Stomach (tissue), 9 donors: ENCODE data around the gene RABGAP1. TPM values are rescaled to one million over a fixed set of nuclear protein-coding genes. Genes with fewer than 3 reads are reported as not detected.
A peak's percentile ranks its signal among the peaks of the same experiment; 100 is the strongest.

Experiments
- DNase-seq, 2 donors: peaks; one replicate each; pipeline versions ENCODE4 v3.0.0 to v3.0.0-alpha.2; 2013 to 2019
- H3K27ac ChIP-seq, 5 donors: fragments of 200-600 bp in 4 of 5; sonication (generic) in 4 of 5; one replicate each; pipeline ENCODE4 v1.5.1; 2013 to 2019; ENCODE audit warnings: mild to moderate bottlenecking in 1 of 5, moderate library complexity in 1 of 5
- H3K27me3 ChIP-seq, 3 donors: fragments of 200-600 bp; sonication (generic); one replicate each; pipeline ENCODE4 v1.5.1; 2017 to 2019; ENCODE audit warnings: mixed run types in 1 of 3
- H3K36me3 ChIP-seq, 4 donors: fragments of 200-600 bp; sonication (generic); 1 replicate in 3 of 4; 2 replicates in 1 of 4; pipeline ENCODE4 v1.5.1; 2016 to 2019
- H3K4me1 ChIP-seq, 4 donors: fragments of 200-600 bp; sonication (generic); one replicate each; pipeline ENCODE4 v1.5.1; 2016 to 2019
- H3K4me3 ChIP-seq, 4 donors: fragments of 200-600 bp; sonication (generic) in 3 of 4; one replicate each; pipeline ENCODE4 v1.5.1; 2016 to 2019; ENCODE audit warnings: mild to moderate bottlenecking in 1 of 4
- H3K9me3 ChIP-seq, 4 donors: fragments of 200-600 bp; sonication (generic); one replicate each; pipeline ENCODE4 v1.5.1; 2016 to 2019
- CTCF ChIP-seq, 7 experiments: fragments of 450-650 bp in 4 of 7; fragments of 200-600 bp in 3 of 7; sonication (generic) in 3 of 7; IDR thresholded peaks; one replicate each; pipeline ENCODE4 v1.5.1; 2016 to 2019; ENCODE audit warnings: antibody characterized with exemption in 7 of 7, control low read depth in 2 of 7, mild to moderate bottlenecking in 1 of 7
- EP300 ChIP-seq: sonication (generic); formaldehyde crosslinking; IDR thresholded peaks from one replicate; pipeline ENCODE4 v1.6.1; 2017; ENCODE audit warnings: antibody characterized with exemption
- POLR2A ChIP-seq, 4 donors: fragments of 450-650 bp; IDR thresholded peaks; one replicate each; pipeline ENCODE4 v1.6.1; 2016; ENCODE audit warnings: antibody characterized with exemption in 4 of 4, control low read depth in 2 of 4, mild to moderate bottlenecking in 1 of 4, moderate library complexity in 1 of 4
- POLR2AphosphoS5 ChIP-seq, 3 donors: sonication (generic); formaldehyde crosslinking; IDR thresholded peaks; one replicate each; pipeline ENCODE4 v1.6.1; 2016; ENCODE audit warnings: antibody characterized with exemption in 3 of 3
- WGBS, 5 donors: extraction: QIAGEN DNeasy Blood & Tissue Kit in 3 of 5; methylation state at CpG; one replicate each; pipeline versions ENCODE4 v1.1.5 to v1.1.7; 2013 to 2018; 5-methylcytosine and 5-hydroxymethylcytosine counted together
- intact Hi-C: fragments of 100-400 bp; cut with DNase I; formaldehyde crosslinking; loops from one replicate; pipeline ENCODE4 v1.15.1; 2023; ENCODE audit warnings: low total_unique reads
- polyA plus RNA-seq, 3 donors: library from polyadenylated mRNA; stranded (reverse); fragments of 200-250 nt; gene quantifications; one replicate each; pipeline ENCODE4 v1.2.3, GENCODE V29; 2013
- total RNA-seq, 5 donors: library from RNA; depleted of rRNA; stranded (reverse); fragments of >200 nt; gene quantifications; one replicate each; pipeline versions ENCODE4 v1.1.0 to v1.2.3, GENCODE V29; 2014 to 2016
- donor health status: healthy with polysubstance abuse.
- donor health status: Bipolar disorder and iron deficiency.
- donor health status: healthy.

Gene RABGAP1
- total and polyA plus RNA-seq, 8 donors: 7.0 to 157 (median 33.0) TPM

DNA sequence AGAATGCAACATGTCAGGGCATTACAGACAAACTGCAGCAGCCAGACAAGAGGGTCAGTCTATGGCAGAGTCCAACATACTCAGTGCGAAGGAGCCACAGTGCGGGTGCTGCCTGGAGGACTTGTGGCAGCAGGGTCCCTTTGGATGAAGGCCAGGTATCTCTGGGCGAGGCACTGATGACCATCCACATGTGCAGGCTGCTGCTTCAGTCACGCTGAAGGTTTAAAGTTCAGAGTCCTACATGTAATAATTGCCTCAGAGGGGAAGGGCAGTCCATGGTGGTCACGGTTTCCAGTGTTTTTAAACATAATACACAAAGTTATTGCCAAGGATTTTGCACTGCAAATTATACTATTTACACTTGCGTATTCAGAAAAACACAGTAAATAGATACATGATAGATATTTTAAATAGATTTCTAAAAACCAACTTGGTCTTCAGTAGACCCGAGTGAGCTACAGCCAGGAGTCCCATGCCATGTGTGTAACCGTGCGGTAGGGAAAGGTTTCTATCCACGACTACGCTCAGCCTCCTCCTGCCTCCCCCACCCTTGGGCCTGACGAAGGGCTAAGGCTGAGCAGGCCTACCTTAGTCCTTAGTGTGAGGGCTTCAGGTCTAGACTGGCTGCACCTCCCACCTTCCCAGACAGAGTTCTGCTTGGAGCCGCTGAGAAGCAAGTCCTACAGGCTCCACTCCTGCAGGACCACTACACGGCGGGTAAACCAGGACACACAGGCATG, 168.9 kb downstream of the RABGAP1 start:
- peak in 1 of 2 donors; percentile 49 for DNase-seq
- Histone ChIP-seq H3K27ac (no peak overlapping the region), H3K36me3 (peaks cover 8 to 70% (median 63%) of the 10 kb centered on the region in 4 donors), H3K9me3 (no peaks in the 10 kb centered on the region), H3K27me3 (no peaks in the 10 kb centered on the region), H3K4me1 (peaks cover 8 to 16% (median 12%) of the 10 kb centered on the region in 4 donors), H3K4me3 (no peak overlapping the region)
- WGBS, 5 donors: 82 to 88% (median 87%) methylated on average over 15 of the region's 15 CpGs
- intact Hi-C loops: loop anchor here (10.0 kb wide), 1 partner anchor 235 kb away; no protein-coding TSS in a partner anchor
- no peak for TF ChIP-seq CTCF (IDR thresholded peaks at IDR 0.05)

DNA sequence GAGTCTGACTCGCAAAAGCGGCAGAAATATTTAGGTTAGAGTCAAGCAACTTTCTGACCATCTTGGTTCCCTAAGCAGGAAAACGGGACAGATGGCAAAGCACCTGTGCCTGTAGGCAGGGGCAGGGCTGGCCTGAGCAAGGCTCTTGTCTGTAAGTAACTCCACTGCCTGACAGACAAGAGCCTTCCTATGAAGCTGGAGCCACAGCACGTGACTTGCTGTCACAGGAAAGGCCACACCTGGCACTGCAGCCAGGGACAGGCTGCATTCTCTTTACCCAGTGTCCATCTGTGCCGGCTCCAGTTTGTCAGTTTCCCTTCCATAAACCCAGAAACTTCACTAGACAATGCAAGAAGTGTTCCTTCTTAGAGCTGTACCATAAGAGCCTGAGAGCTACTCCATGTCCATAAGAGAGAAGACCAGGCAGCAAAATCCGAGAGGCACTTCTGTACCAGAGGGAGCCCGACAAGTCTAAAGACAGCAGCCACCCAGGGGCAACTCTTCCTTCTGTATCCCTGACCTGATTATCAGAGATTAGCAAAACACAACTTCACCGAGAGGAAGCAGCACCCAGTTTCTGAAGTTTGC, 170.7 kb downstream of the RABGAP1 start:
- no peak for TF ChIP-seq CTCF (IDR thresholded peaks at IDR 0.05)
- no peak for TF ChIP-seq POLR2A (IDR thresholded peaks at IDR 0.05)
- TF ChIP-seq POLR2AphosphoS5 (IDR thresholded peaks at IDR 0.05): no peak
- no peak for TF ChIP-seq EP300
- Histone ChIP-seq H3K27me3 (no peaks in the 10 kb centered on the region), H3K4me3 (no peak overlapping the region), H3K36me3 (peaks cover 8 to 63% (median 52%) of the 10 kb centered on the region in 4 donors), H3K4me1 (peaks cover 8 to 16% (median 12%) of the 10 kb centered on the region in 4 donors), H3K27ac (peak overlapping the region in 4 of 5 donors; percentile 4 to 44 (median 24)), H3K9me3 (no peaks in the 10 kb centered on the region)
- WGBS, 5 donors: 41 to 59% (median 56%) methylated on average over 8 of the region's 8 CpGs
- intact Hi-C loops: no loop called here
- DNase-seq: peak in 1 of 2 donors; percentile 38

- Histone ChIP-seq H3K27me3 (no peaks in the 10 kb centered on the region), H3K9me3 (no peaks in the 10 kb centered on the region), H3K36me3 (peaks cover 8 to 55% (median 44%) of the 10 kb centered on the region in 4 donors), H3K4me3 (no peak overlapping the region), H3K4me1 (peaks cover 8 to 16% (median 12%) of the 10 kb centered on the region in 4 donors), H3K27ac (peak overlapping the region in 4 of 5 donors; percentile 4 to 44 (median 24))
- intact Hi-C loops: no loop called here
- 62 to 73% (median 69%) methylated on average over 28 to 43 of the region's 43 CpGs for WGBS, 5 donors
- peak; percentile 53 to 71 for DNase-seq
- TF ChIP-seq EP300: no peak
- peak in 1 of 3 donors; percentile 24 for TF ChIP-seq POLR2AphosphoS5 (IDR thresholded peaks at IDR 0.05)
Observed at GRCh38 chr9:123112015-123112975, 171.5 kb downstream of the RABGAP1 start.

DNA sequence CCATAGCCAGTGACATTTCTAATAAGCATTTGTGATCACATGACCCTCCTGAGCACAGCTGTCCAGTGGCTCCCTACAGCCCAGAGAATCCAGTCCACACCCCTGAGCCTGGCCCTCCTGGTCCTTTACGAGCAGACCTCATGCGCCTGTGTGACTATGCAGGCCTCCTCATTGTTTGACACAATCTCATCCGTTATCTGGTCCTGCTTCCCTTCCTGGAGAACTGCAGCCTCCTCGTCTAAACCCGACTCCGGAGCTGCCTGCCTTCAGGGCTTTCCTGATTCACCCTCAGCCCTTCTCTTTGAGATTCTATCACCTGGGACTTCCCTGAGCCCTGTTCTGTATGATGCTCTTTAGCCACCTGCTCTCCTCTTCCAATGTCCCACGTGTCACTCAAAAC, 172.4 kb downstream of the RABGAP1 start:
- H3K4me1 ChIP-seq: peaks cover 8 to 16% (median 12%) of the 10 kb centered on the region in 4 donors
- TF ChIP-seq POLR2AphosphoS5 (IDR thresholded peaks at IDR 0.05) (no peak), POLR2A (IDR thresholded peaks at IDR 0.05) (no peak), EP300 (no peak), CTCF (IDR thresholded peaks at IDR 0.05) (no peak)
- no peaks in the 10 kb centered on the region for H3K27me3 ChIP-seq
- H3K9me3 ChIP-seq: no peaks in the 10 kb centered on the region
- no peak overlapping the region for H3K4me3 ChIP-seq
- no peak overlapping the region for H3K27ac ChIP-seq
- DNase-seq: no peak
- peaks cover 1 to 46% (median 36%) of the 10 kb centered on the region in 4 donors for H3K36me3 ChIP-seq
- 83 to 92% (median 88%) methylated on average over 7 of the region's 7 CpGs for WGBS, 5 donors
- intact Hi-C loops: no loop called here
